KMS-11 (cell line): ENCODE results near the gene PHKB.
"Not testable (repeated sequence)": the region's sequence is repeated elsewhere in the genome, so short reads cannot be mapped to it uniquely, and the experiment has no call there.

Experiments
- H2AFZ ChIP-seq: fragments of 200-600 bp; sonication (generic); 2 replicates; pipeline ENCODE4 v1.6.1; 2016; ENCODE audit warnings: antibody characterized with exemption, mixed run types, low read depth
- H3K27ac ChIP-seq: fragments of 200-600 bp; sonication (generic); 2 replicates; pipeline ENCODE4 v1.6.1; 2016; ENCODE audit warnings: mild to moderate bottlenecking, mixed run types
- H3K27me3 ChIP-seq: fragments of 200-600 bp; sonication (generic); 2 replicates; pipeline ENCODE4 v1.6.1; 2017; ENCODE audit warnings: mild to moderate bottlenecking, low read depth, mixed run types, moderate library complexity; ENCODE audit not compliant: insufficient read depth
- H3K36me3 ChIP-seq: fragments of 200-600 bp; sonication (generic); 2 replicates; pipeline ENCODE4 v1.6.1; 2017; ENCODE audit warnings: mild to moderate bottlenecking, mixed run types; ENCODE audit not compliant: insufficient read depth
- H3K4me1 ChIP-seq: fragments of 200-600 bp; sonication (generic); 2 replicates; pipeline ENCODE4 v1.6.1; 2016; ENCODE audit warnings: mild to moderate bottlenecking, low read depth, mixed run types; ENCODE audit not compliant: poor library complexity, severe bottlenecking
- H3K4me2 ChIP-seq: fragments of 200-600 bp; sonication (generic); 2 replicates; pipeline ENCODE4 v1.7.0; 2016; ENCODE audit warnings: mild to moderate bottlenecking, mixed run types
- H3K4me3 ChIP-seq: fragments of 200-600 bp; sonication (generic); IDR thresholded peaks from 2 replicates; pipeline ENCODE4 v1.6.1; 2017; ENCODE audit warnings: low read depth, low read length, mixed read lengths; ENCODE audit not compliant: insufficient read depth
- H3K79me2 ChIP-seq: fragments of 200-600 bp; sonication (generic); 2 replicates; pipeline ENCODE4 v1.6.1; 2016; ENCODE audit warnings: low read depth, mixed run types; ENCODE audit not compliant: insufficient read depth
- H3K9ac ChIP-seq: fragments of 200-600 bp; sonication (generic); 2 replicates; pipeline ENCODE4 v1.6.1; 2016; ENCODE audit warnings: mild to moderate bottlenecking, mixed run types
- H4K20me1 ChIP-seq: fragments of 200-600 bp; sonication (generic); 2 replicates; pipeline ENCODE4 v1.6.1; 2016; ENCODE audit warnings: mild to moderate bottlenecking, mixed run types; ENCODE audit not compliant: insufficient read depth
- CTCF ChIP-seq: fragments of 200-600 bp; sonication (generic); conservative IDR thresholded peaks from 2 replicates; pipeline ENCODE4 v1.6.1; 2017; ENCODE audit warnings: low read depth, mild to moderate bottlenecking, antibody characterized with exemption, low read length, moderate library complexity, mixed read lengths

PHKB gene

GRCh38 chr16:47551185-47551584 is 90.1 kb downstream of the PHKB start:
- not testable (repeated sequence) for H3K27me3 ChIP-seq, H2AFZ ChIP-seq, H3K4me2 ChIP-seq

GRCh38 chr16:47551767-47552166 is 90.6 kb downstream of the PHKB start:
- H3K36me3 ChIP-seq, H3K79me2 ChIP-seq, H3K27ac ChIP-seq, H3K4me3 ChIP-seq, H3K4me2 ChIP-seq, H4K20me1 ChIP-seq, H2AFZ ChIP-seq, H3K9ac ChIP-seq, H3K27me3 ChIP-seq, H3K4me1 ChIP-seq: not testable (repeated sequence)

More at GRCh38 chr16:47551185-47551584, 90.1 kb downstream of the PHKB start:
- H3K4me3 ChIP-seq, H3K27ac ChIP-seq, H3K36me3 ChIP-seq, H3K9ac ChIP-seq, H3K4me1 ChIP-seq, H3K79me2 ChIP-seq, H4K20me1 ChIP-seq: not testable (repeated sequence)

- Histone ChIP-seq H3K27ac (no peak overlapping the region), H3K9ac (no peak overlapping the region), H3K36me3 (no peaks in the 10 kb centered on the region), H4K20me1 (no peaks in the 10 kb centered on the region), H3K4me2 (no peak overlapping the region), H3K27me3 (no peaks in the 10 kb centered on the region), H3K79me2 (no peaks in the 10 kb centered on the region), H2AFZ (no peak overlapping the region), H3K4me3 (no peak overlapping the region), H3K4me1 (no peaks in the 10 kb centered on the region)
- TF ChIP-seq CTCF: no peak
Measured at GRCh38 chr16:47553853-47554564, 92.9 kb downstream of the PHKB start.

- not testable (repeated sequence) for H3K4me1 ChIP-seq, H3K4me3 ChIP-seq, H3K79me2 ChIP-seq, H3K27me3 ChIP-seq, H3K27ac ChIP-seq, H4K20me1 ChIP-seq, H3K9ac ChIP-seq, H3K4me2 ChIP-seq, H2AFZ ChIP-seq, H3K36me3 ChIP-seq
Measured at GRCh38 chr16:47554587-47554986, 93.5 kb downstream of the PHKB start.

- no peak overlapping the region for H3K27ac ChIP-seq
- H3K4me3 ChIP-seq: no peak overlapping the region
- no peak overlapping the region for H2AFZ ChIP-seq
- no peaks in the 10 kb centered on the region for H3K36me3 ChIP-seq
- TF ChIP-seq CTCF: no peak
- H4K20me1 ChIP-seq: no peaks in the 10 kb centered on the region
- no peaks in the 10 kb centered on the region for H3K27me3 ChIP-seq
- no peak overlapping the region for H3K9ac ChIP-seq
- H3K4me2 ChIP-seq: no peak overlapping the region
- no peaks in the 10 kb centered on the region for H3K79me2 ChIP-seq
- no peaks in the 10 kb centered on the region for H3K4me1 ChIP-seq
Measured at GRCh38 chr16:47561286-47561685, 100.2 kb downstream of the PHKB start.

- no peaks in the 10 kb centered on the region for H3K4me1 ChIP-seq
- H3K4me3 ChIP-seq: no peak overlapping the region
- H3K79me2 ChIP-seq: no peaks in the 10 kb centered on the region
- H3K36me3 ChIP-seq: no peaks in the 10 kb centered on the region
- H2AFZ ChIP-seq: no peak overlapping the region
- TF ChIP-seq CTCF: no peak
- H3K9ac ChIP-seq: no peak overlapping the region
- H3K27ac ChIP-seq: no peak overlapping the region
- H3K4me2 ChIP-seq: no peak overlapping the region
- H4K20me1 ChIP-seq: no peaks in the 10 kb centered on the region
- H3K27me3 ChIP-seq: no peaks in the 10 kb centered on the region
Measured at GRCh38 chr16:47562366-47562765, 101.2 kb downstream of the PHKB start.
